ENCODE measurements around the gene AARS1. TPM values are rescaled to one million over a fixed set of nuclear protein-coding genes. Genes with fewer than 3 reads are reported as not detected.
A peak's percentile ranks its signal among the peaks of the same experiment; 100 is the strongest.

Gene AARS1
- total and polyA plus RNA-seq, 7 experiments from 2014 or later = 24.2 to 96.7 (median 60.3) TPM

GRCh38 chr16:70254965-70255286, 34.4 kb downstream of the AARS1 start:
- H3K36me3 ChIP-seq (ENCODE audit: control insufficient read depth in 2 of 3, insufficient read depth in 3 of 3, low read length in 3 of 3) = peaks cover 9 to 76% (median 18%) of the 10 kb centered on the region in 3 experiments
- ChIA-PET CTCF (interaction anchor here (1.0 kb wide), 1 partner anchor 37 kb away, joined by 7 read pairs; no protein-coding TSS in a partner anchor), POLR2A (no interaction called here)
- Mint-ChIP-seq H3K4me1 (peaks cover 0 to 15% (median 5%) of the 10 kb centered on the region in 7 donors), H3K36me3 (peaks cover 0 to 35% (median 6%) of the 10 kb centered on the region in 5 donors), H3K27ac (no peak overlapping the region), H3K4me3 (no peak overlapping the region), H3K27me3 (no peaks in the 10 kb centered on the region), H3K9me3 (peaks cover 0 to 3% (median 0%) of the 10 kb centered on the region in 11 donors)
- no peaks in the 10 kb centered on the region for H3K27me3 ChIP-seq (ENCODE audit: control insufficient read depth in 2 of 2, insufficient read depth in 2 of 2, low read length in 2 of 2)
- no peaks in the 10 kb centered on the region for H3K9me3 ChIP-seq (ENCODE audit: control insufficient read depth in 2 of 3, low read length in 3 of 3)
- peaks cover 0 to 10% of the 10 kb centered on the region in 2 donors for H3K4me1 ChIP-seq (ENCODE audit: control insufficient read depth in 2 of 2, insufficient read depth in 2 of 2, low read length in 2 of 2)
- H3K27ac ChIP-seq (ENCODE audit: low read depth, low read length) = no peak overlapping the region
- no peak for ATAC-seq
- no peak for DNase-seq
- intact Hi-C loops (cut with micrococcal nuclease) = loop anchor here (5.0 to 10.0 kb wide), 2 partner anchors 267 to 1840 kb away; partner anchors contain the start of genes COG4 (in 1 of the 2), DHX38 (in 1 of the 2), SF3B3 (in 1 of the 2) and TXNL4B (in 1 of the 2)
- no peak overlapping the region for H3K4me3 ChIP-seq (ENCODE audit: low read length)

GRCh38 chr16:70254180-70254964, 34.9 kb downstream of the AARS1 start:
- DNase-seq (no peak), ATAC-seq (no peak)
- peak overlapping the region in 2 of 9 donors; percentile 32 to 62 for H3K27ac Mint-ChIP-seq
- ChIA-PET POLR2A (no interaction called here), CTCF (interaction anchor here (0.5 kb wide), 1 partner anchor 231 kb away, joined by 4 read pairs; no protein-coding TSS in a partner anchor)
- intact Hi-C loops (cut with micrococcal nuclease) = loop anchor here (5.0 to 10.0 kb wide), 2 partner anchors 268 to 1840 kb away; partner anchors contain the start of genes COG4 (in 1 of the 2), DHX38 (in 1 of the 2), SF3B3 (in 1 of the 2) and TXNL4B (in 1 of the 2)
- H3K36me3 Mint-ChIP-seq = peaks cover 0 to 37% (median 6%) of the 10 kb centered on the region in 5 donors
- H3K4me1 Mint-ChIP-seq = peaks cover 0 to 18% (median 8%) of the 10 kb centered on the region in 7 donors
- peaks cover 4 to 14% of the 10 kb centered on the region in 2 donors for H3K4me1 ChIP-seq (ENCODE audit: control insufficient read depth in 2 of 2, insufficient read depth in 2 of 2, low read length in 2 of 2)
- no peaks in the 10 kb centered on the region for H3K9me3 ChIP-seq (ENCODE audit: control insufficient read depth in 2 of 3, low read length in 3 of 3)
- H3K4me3 ChIP-seq (ENCODE audit: low read length) = no peak overlapping the region
- H3K27ac ChIP-seq (ENCODE audit: low read depth, low read length) = no peak overlapping the region
- H3K4me3 Mint-ChIP-seq = no peak overlapping the region
- no peaks in the 10 kb centered on the region for H3K27me3 Mint-ChIP-seq
- peaks cover 0 to 3% (median 0%) of the 10 kb centered on the region in 11 donors for H3K9me3 Mint-ChIP-seq
- peaks cover 9 to 70% (median 21%) of the 10 kb centered on the region in 3 experiments for H3K36me3 ChIP-seq (ENCODE audit: control insufficient read depth in 2 of 3, insufficient read depth in 3 of 3, low read length in 3 of 3)
- no peaks in the 10 kb centered on the region for H3K27me3 ChIP-seq (ENCODE audit: control insufficient read depth in 2 of 2, insufficient read depth in 2 of 2, low read length in 2 of 2)

GRCh38 chr16:70253291-70254106, 35.8 kb downstream of the AARS1 start:
- H3K27ac Mint-ChIP-seq = peak overlapping the region in 5 of 9 donors; percentile 10 to 65 (median 38)

GRCh38 chr16:70252355-70252988, 36.8 kb downstream of the AARS1 start:
- Mint-ChIP-seq H3K27me3 (no peaks in the 10 kb centered on the region), H3K36me3 (peaks cover 0 to 24% (median 0%) of the 10 kb centered on the region in 5 donors), H3K9me3 (peaks cover 0 to 3% (median 0%) of the 10 kb centered on the region in 11 donors), H3K27ac (peak overlapping the region in 7 of 9 donors; percentile 33 to 96 (median 90)), H3K4me3 (peak overlapping the region in 8 of 10 donors; percentile 27 to 93 (median 90)), H3K4me1 (peaks cover 0 to 35% (median 22%) of the 10 kb centered on the region in 7 donors)
- ATAC-seq = no peak
- Histone ChIP-seq H3K36me3 (ENCODE audit: control insufficient read depth in 2 of 3, insufficient read depth in 3 of 3, low read length in 3 of 3) (peaks cover 9 to 51% (median 15%) of the 10 kb centered on the region in 3 experiments), H3K27me3 (ENCODE audit: control insufficient read depth in 2 of 2, insufficient read depth in 2 of 2, low read length in 2 of 2) (no peaks in the 10 kb centered on the region), H3K4me1 (ENCODE audit: control insufficient read depth in 2 of 2, insufficient read depth in 2 of 2, low read length in 2 of 2) (peaks cover 5 to 15% of the 10 kb centered on the region in 2 donors), H3K27ac (ENCODE audit: low read depth, low read length) (peak overlapping the region; percentile 85), H3K9me3 (ENCODE audit: control insufficient read depth in 2 of 3, low read length in 3 of 3) (no peaks in the 10 kb centered on the region), H3K4me3 (ENCODE audit: low read length) (no peak overlapping the region)
- peak in 1 of 9 donors; percentile 27 for DNase-seq
- ChIA-PET POLR2A (interaction anchor here (0.6 to 2.3 kb wide), 6 partner anchors 10 to 272 kb away, joined by 4 to 13 read pairs (median 8); partner anchors contain the start of genes AARS1, COG4, DDX19B and SF3B3), CTCF (interaction anchor here (0.6 to 1.2 kb wide), 2 partner anchors 15 to 529 kb away, joined by 3 to 4 read pairs; no protein-coding TSS in a partner anchor)
- intact Hi-C loops (cut with micrococcal nuclease) = loop anchor here (1.0 to 10.0 kb wide), 5 partner anchors 46 to 1842 kb away; partner anchors contain the start of genes COG4 (in 2 of the 2), SF3B3 (in 2 of the 2), DDX19A (in 1 of the 2) and DDX19B (in 1 of the 2)

More at GRCh38 chr16:70253291-70254106, 35.8 kb downstream of the AARS1 start:
- H3K4me1 ChIP-seq (ENCODE audit: control insufficient read depth in 2 of 2, insufficient read depth in 2 of 2, low read length in 2 of 2) = peaks cover 5 to 15% of the 10 kb centered on the region in 2 donors
- ATAC-seq = no peak
- Mint-ChIP-seq H3K4me3 (peak overlapping the region in 2 of 10 donors; percentile 41 to 56), H3K4me1 (peaks cover 0 to 25% (median 14%) of the 10 kb centered on the region in 7 donors), H3K27me3 (no peaks in the 10 kb centered on the region), H3K36me3 (peaks cover 0 to 30% (median 5%) of the 10 kb centered on the region in 5 donors), H3K9me3 (peaks cover 0 to 3% (median 0%) of the 10 kb centered on the region in 11 donors)
- H3K4me3 ChIP-seq (ENCODE audit: low read length) = no peak overlapping the region
- ChIA-PET CTCF (interaction anchor here (0.6 kb wide), 1 partner anchor 530 kb away, joined by 4 read pairs; no protein-coding TSS in a partner anchor), POLR2A (interaction anchor here (1.5 kb wide), 1 partner anchor 47 kb away, joined by 4 read pairs; no protein-coding TSS in a partner anchor)
- H3K9me3 ChIP-seq (ENCODE audit: control insufficient read depth in 2 of 3, low read length in 3 of 3) = no peaks in the 10 kb centered on the region
- H3K27ac ChIP-seq (ENCODE audit: low read depth, low read length) = no peak overlapping the region
- intact Hi-C loops (cut with micrococcal nuclease) = loop anchor here (1.0 to 10.0 kb wide), 5 partner anchors 10 to 1841 kb away; partner anchors contain the start of genes COG4 (in 2 of the 2), SF3B3 (in 2 of the 2), DDX19B (in 1 of the 2) and DHX38 (in 1 of the 2)
- DNase-seq = peak in 3 of 9 donors; percentile 7 to 45 (median 16)
- no peaks in the 10 kb centered on the region for H3K27me3 ChIP-seq (ENCODE audit: control insufficient read depth in 2 of 2, insufficient read depth in 2 of 2, low read length in 2 of 2)
- peaks cover 9 to 61% (median 22%) of the 10 kb centered on the region in 3 experiments for H3K36me3 ChIP-seq (ENCODE audit: control insufficient read depth in 2 of 3, insufficient read depth in 3 of 3, low read length in 3 of 3)

- POLR2A ChIA-PET = interaction anchor here (0.6 to 2.3 kb wide), 7 partner anchors 11 to 272 kb away, joined by 4 to 13 read pairs (median 6); partner anchors contain the start of genes AARS1, COG4, DDX19B and SF3B3
Measured at GRCh38 chr16:70251629-70252354, 37.5 kb downstream of the AARS1 start, which contains the start of gene EXOSC6. Gene EXOSC6 (minus strand): TSS chr16:70251940. CDS start chr16:70251900, 40 bp downstream.

More at GRCh38 chr16:70251629-70252354, 37.5 kb downstream of the AARS1 start, which contains the start of gene EXOSC6:
- Histone ChIP-seq H3K4me3 (ENCODE audit: low read length) (peak within 1 kb of the TSS; percentile 67), H3K27me3 (ENCODE audit: control insufficient read depth in 2 of 2, insufficient read depth in 2 of 2, low read length in 2 of 2) (no peaks in the 10 kb centered on the region), H3K27ac (ENCODE audit: low read depth, low read length) (peak within 1 kb of the TSS; percentile 85), H3K9me3 (ENCODE audit: control insufficient read depth in 2 of 3, low read length in 3 of 3) (no peaks in the 10 kb centered on the region), H3K36me3 (ENCODE audit: control insufficient read depth in 2 of 3, insufficient read depth in 3 of 3, low read length in 3 of 3) (peaks cover 9 to 46% (median 15%) of the 10 kb centered on the region in 3 experiments), H3K4me1 (ENCODE audit: control insufficient read depth in 2 of 2, insufficient read depth in 2 of 2, low read length in 2 of 2) (peaks cover 5 to 15% of the 10 kb centered on the region in 2 donors)
- peaks cover 0 to 41% (median 24%) of the 10 kb centered on the region in 7 donors for H3K4me1 Mint-ChIP-seq
- H3K27me3 Mint-ChIP-seq = no peaks in the 10 kb centered on the region
- H3K4me3 Mint-ChIP-seq = peak within 1 kb of the TSS; percentile 82 to 93 (median 90)
- H3K27ac Mint-ChIP-seq = peak within 1 kb of the TSS; percentile 86 to 96 (median 92)
- ATAC-seq (peak; percentile 99), DNase-seq (peak; percentile 85 to 94 (median 93))
- intact Hi-C loops (cut with micrococcal nuclease) = loop anchor here (1.0 to 10.0 kb wide), 8 partner anchors 38 to 1843 kb away; partner anchors contain the start of genes AARS1 (in 2 of the 2), COG4 (in 2 of the 2), DDX19A (in 2 of the 2) and SF3B3 (in 2 of the 2)
- peaks cover 0 to 22% (median 0%) of the 10 kb centered on the region in 5 donors for H3K36me3 Mint-ChIP-seq
- CTCF ChIA-PET = interaction anchor here (0.6 to 1.2 kb wide), 2 partner anchors 15 to 269 kb away, joined by 3 read pairs; no protein-coding TSS in a partner anchor
- peaks cover 0 to 3% (median 0%) of the 10 kb centered on the region in 11 donors for H3K9me3 Mint-ChIP-seq

Measured in naive thymus-derived CD4-positive, alpha-beta T cell (primary cell).